Panc1 (cell line): Measurements from ENCODE around the gene C1QL2.

Source experiments
- POLR2AphosphoS5 ChIP-seq: IDR thresholded peaks from 2 replicates; pipeline ENCODE4 v1.6.1; 2012; ENCODE audit warnings: mild to moderate bottlenecking, low read depth, low read length, moderate library complexity
- REST ChIP-seq, 2 experiments: IDR thresholded peaks; 2 replicates each; pipeline ENCODE4 v1.6.1; 2011 to 2012; ENCODE audit warnings: low read depth in 2 of 2, control low read depth in 1 of 2, low read length in 1 of 2, mild to moderate bottlenecking in 1 of 2, moderate library complexity in 1 of 2; ENCODE audit not compliant: insufficient read depth in 1 of 2
- SIN3A ChIP-seq: IDR thresholded peaks from 2 replicates; pipeline ENCODE4 v1.6.1; 2012; ENCODE audit warnings: low read depth, mild to moderate bottlenecking, low read length, moderate library complexity, borderline replicate concordance; ENCODE audit not compliant: insufficient read depth
- TCF7L2 ChIP-seq: IDR thresholded peaks from 2 replicates; pipeline ENCODE4 v1.6.1; 2011; ENCODE audit warnings: mild to moderate bottlenecking, low read depth, low read length, inconsistent platforms
- TF ChIP-seq, protein P1 (sequence below): fragments of 450-650 bp; IDR thresholded peaks from 2 replicates; pipeline ENCODE4 v1.5.1; 2017; ENCODE audit warnings: mild to moderate bottlenecking

- TF ChIP-seq, protein P1, sequence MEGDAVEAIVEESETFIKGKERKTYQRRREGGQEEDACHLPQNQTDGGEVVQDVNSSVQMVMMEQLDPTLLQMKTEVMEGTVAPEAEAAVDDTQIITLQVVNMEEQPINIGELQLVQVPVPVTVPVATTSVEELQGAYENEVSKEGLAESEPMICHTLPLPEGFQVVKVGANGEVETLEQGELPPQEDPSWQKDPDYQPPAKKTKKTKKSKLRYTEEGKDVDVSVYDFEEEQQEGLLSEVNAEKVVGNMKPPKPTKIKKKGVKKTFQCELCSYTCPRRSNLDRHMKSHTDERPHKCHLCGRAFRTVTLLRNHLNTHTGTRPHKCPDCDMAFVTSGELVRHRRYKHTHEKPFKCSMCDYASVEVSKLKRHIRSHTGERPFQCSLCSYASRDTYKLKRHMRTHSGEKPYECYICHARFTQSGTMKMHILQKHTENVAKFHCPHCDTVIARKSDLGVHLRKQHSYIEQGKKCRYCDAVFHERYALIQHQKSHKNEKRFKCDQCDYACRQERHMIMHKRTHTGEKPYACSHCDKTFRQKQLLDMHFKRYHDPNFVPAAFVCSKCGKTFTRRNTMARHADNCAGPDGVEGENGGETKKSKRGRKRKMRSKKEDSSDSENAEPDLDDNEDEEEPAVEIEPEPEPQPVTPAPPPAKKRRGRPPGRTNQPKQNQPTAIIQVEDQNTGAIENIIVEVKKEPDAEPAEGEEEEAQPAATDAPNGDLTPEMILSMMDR = no peak
- TF ChIP-seq REST (IDR thresholded peaks at IDR 0.05; ENCODE audit: insufficient read depth in 1 of 2, low read depth in 2 of 2, low read length in 1 of 2) (no peak), POLR2AphosphoS5 (no peak), TCF7L2 (no peak), SIN3A (no peak)
Measured at GRCh38 chr2:119205001-119205706, 46.6 kb upstream of the C1QL2 start.
